PC-9 (cell line): ENCODE measurements around the gene TMEM183A. TPM values are rescaled to one million over a fixed set of nuclear protein-coding genes. Genes with fewer than 3 reads are reported as not detected.
A peak's percentile ranks its signal among the peaks of the same experiment; 100 is the strongest.

Source experiments
- BruUV-seq: library from RNA; stranded (reverse); fragments of 400-500 nt; replicated peaks from 2 replicates; lab custom pipeline; 2021; lab: Mats Ljungman, UMichigan
- CTCF ChIA-PET: fragments of 300-600 bp; sonication (Branson Sonifier 250); formaldehyde crosslinking; loops from one replicate; lab custom pipeline; 2022; ENCODE audit warnings: antibody characterized with exemption; lab: Charles Lee
- POLR2A ChIA-PET: fragments of 300-600 bp; sonication (Branson Sonifier 250); formaldehyde crosslinking; loops from one replicate; lab custom pipeline; 2022; ENCODE audit warnings: antibody characterized with exemption; ENCODE audit not compliant: unreplicated experiment; lab: Charles Lee
- DNase-seq, 2 experiments: peaks; one replicate each; pipeline versions ENCODE4 v3.0.0 to v3.0.0-alpha.2; 2015 to 2022; ENCODE audit warnings: mixed read lengths in 1 of 2
- H2AFZ ChIP-seq: fragments of 200-600 bp; sonication (generic); 2 replicates; pipeline ENCODE4 v1.8.1; 2017; ENCODE audit warnings: antibody characterized with exemption
- H3F3A ChIP-seq: fragments of 200-600 bp; sonication (generic); 2 replicates; pipeline ENCODE4 v1.8.1; 2017; ENCODE audit warnings: antibody characterized with exemption, mild to moderate bottlenecking, low read depth; ENCODE audit not compliant: insufficient read depth
- H3K27ac ChIP-seq: fragments of 200-600 bp; sonication (generic); 2 replicates; pipeline ENCODE4 v1.6.1; 2016; ENCODE audit warnings: mixed run types
- H3K27me3 ChIP-seq: fragments of 200-600 bp; sonication (generic); 2 replicates; pipeline ENCODE4 v1.6.1; 2016; ENCODE audit warnings: low read depth, mixed run types; ENCODE audit not compliant: insufficient read depth
- H3K36me3 ChIP-seq: fragments of 200-600 bp; sonication (generic); 2 replicates; pipeline ENCODE4 v1.6.1; 2016; ENCODE audit warnings: low read depth, mixed run types
- H3K4me1 ChIP-seq: fragments of 200-600 bp; sonication (generic); replicated peaks from 2 replicates; pipeline ENCODE4 v1.6.1; 2016; ENCODE audit warnings: mixed run types; ENCODE audit not compliant: insufficient read depth
- H3K4me2 ChIP-seq: fragments of 200-600 bp; sonication (generic); 2 replicates; pipeline ENCODE4 v1.6.1; 2017; ENCODE audit warnings: mixed run types
- H3K4me3 ChIP-seq: fragments of 200-600 bp; sonication (generic); 2 replicates; pipeline ENCODE4 v1.6.1; 2016; ENCODE audit warnings: mixed run types
- H3K79me2 ChIP-seq: fragments of 200-600 bp; sonication (generic); 2 replicates; pipeline ENCODE4 v1.6.1; 2017; ENCODE audit warnings: low read depth, mixed run types
- H3K9me2 ChIP-seq: fragments of 200-600 bp; sonication (generic); 2 replicates; pipeline ENCODE4 v1.8.1; 2017; ENCODE audit warnings: mild to moderate bottlenecking; ENCODE audit not compliant: insufficient read depth
- H3K9me3 ChIP-seq: fragments of 200-600 bp; sonication (generic); 2 replicates; pipeline ENCODE4 v1.8.1; 2016; ENCODE audit warnings: low read depth; ENCODE audit not compliant: insufficient read depth
- H4K20me1 ChIP-seq: fragments of 200-600 bp; sonication (generic); 2 replicates; pipeline ENCODE4 v1.8.1; 2017; ENCODE audit not compliant: insufficient read depth
- EZH2 ChIP-seq: fragments of 200-600 bp; sonication (generic); IDR thresholded peaks from 2 replicates; pipeline ENCODE4 v1.8.0; 2017; ENCODE audit warnings: antibody characterized with exemption, low read depth
- intact Hi-C: fragments of 100-400 bp; cut with micrococcal nuclease; formaldehyde crosslinking; loops from one replicate; pipeline ENCODE4 v1.10.0; 2022; ENCODE audit not compliant: unreplicated experiment
- total RNA-seq: library from RNA; stranded (reverse); gene quantifications from 2 replicates; pipeline ENCODE4 v1.2.3, GENCODE V29; 2021
- TF ChIP-seq, protein P1 (sequence below): fragments of 200-600 bp; sonication (generic); conservative IDR thresholded peaks from 2 replicates; pipeline ENCODE4 v1.6.1; 2017; ENCODE audit warnings: mixed run types, antibody characterized with exemption, mild to moderate bottlenecking, moderate library complexity

TMEM183A gene
- total RNA-seq, 1 experiment from 2014 or later, result 53.5 TPM

- BruUV-seq, result no TSS peak
- Histone ChIP-seq H3K9me3 (no peaks in the 10 kb centered on the region), H3K4me2 (peak within 1 kb of the TSS; percentile 93), H3K9me2 (no peaks in the 10 kb centered on the region), H3K79me2 (no peaks in the 10 kb centered on the region), H3F3A (peaks cover 37% of the 10 kb centered on the region), H3K27ac (no peak within 1 kb of the TSS), H3K4me3 (peak within 1 kb of the TSS; percentile 60), H3K36me3 (peaks cover 14% of the 10 kb centered on the region), H3K4me1 (peaks cover 5% of the 10 kb centered on the region), H4K20me1 (no peaks in the 10 kb centered on the region), H3K27me3 (no peaks in the 10 kb centered on the region), H2AFZ (peak within 1 kb of the TSS; percentile 89)
- peak; percentile 47 to 84 for DNase-seq
- POLR2A ChIA-PET, result interaction anchor here (0.7 kb wide), 1 partner anchor 228 kb away, joined by 3 read pairs; no protein-coding TSS in a partner anchor
- intact Hi-C loops, result no loop called here
- CTCF ChIA-PET, result interaction anchor here (0.6 kb wide), 1 partner anchor 276 kb away, joined by 14 read pairs; no protein-coding TSS in a partner anchor
- TF ChIP-seq EZH2, result no peak
- TF ChIP-seq, protein P1, sequence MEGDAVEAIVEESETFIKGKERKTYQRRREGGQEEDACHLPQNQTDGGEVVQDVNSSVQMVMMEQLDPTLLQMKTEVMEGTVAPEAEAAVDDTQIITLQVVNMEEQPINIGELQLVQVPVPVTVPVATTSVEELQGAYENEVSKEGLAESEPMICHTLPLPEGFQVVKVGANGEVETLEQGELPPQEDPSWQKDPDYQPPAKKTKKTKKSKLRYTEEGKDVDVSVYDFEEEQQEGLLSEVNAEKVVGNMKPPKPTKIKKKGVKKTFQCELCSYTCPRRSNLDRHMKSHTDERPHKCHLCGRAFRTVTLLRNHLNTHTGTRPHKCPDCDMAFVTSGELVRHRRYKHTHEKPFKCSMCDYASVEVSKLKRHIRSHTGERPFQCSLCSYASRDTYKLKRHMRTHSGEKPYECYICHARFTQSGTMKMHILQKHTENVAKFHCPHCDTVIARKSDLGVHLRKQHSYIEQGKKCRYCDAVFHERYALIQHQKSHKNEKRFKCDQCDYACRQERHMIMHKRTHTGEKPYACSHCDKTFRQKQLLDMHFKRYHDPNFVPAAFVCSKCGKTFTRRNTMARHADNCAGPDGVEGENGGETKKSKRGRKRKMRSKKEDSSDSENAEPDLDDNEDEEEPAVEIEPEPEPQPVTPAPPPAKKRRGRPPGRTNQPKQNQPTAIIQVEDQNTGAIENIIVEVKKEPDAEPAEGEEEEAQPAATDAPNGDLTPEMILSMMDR, result no peak
Observed at GRCh38 chr1:203026031-203026665, 19.0 kb downstream of the TMEM183A start, which contains the start of gene PPFIA4. PPFIA4 (plus strand) TSS chr1:203026491; CDS start chr1:203039009, 12,518 bp downstream.

DNA sequence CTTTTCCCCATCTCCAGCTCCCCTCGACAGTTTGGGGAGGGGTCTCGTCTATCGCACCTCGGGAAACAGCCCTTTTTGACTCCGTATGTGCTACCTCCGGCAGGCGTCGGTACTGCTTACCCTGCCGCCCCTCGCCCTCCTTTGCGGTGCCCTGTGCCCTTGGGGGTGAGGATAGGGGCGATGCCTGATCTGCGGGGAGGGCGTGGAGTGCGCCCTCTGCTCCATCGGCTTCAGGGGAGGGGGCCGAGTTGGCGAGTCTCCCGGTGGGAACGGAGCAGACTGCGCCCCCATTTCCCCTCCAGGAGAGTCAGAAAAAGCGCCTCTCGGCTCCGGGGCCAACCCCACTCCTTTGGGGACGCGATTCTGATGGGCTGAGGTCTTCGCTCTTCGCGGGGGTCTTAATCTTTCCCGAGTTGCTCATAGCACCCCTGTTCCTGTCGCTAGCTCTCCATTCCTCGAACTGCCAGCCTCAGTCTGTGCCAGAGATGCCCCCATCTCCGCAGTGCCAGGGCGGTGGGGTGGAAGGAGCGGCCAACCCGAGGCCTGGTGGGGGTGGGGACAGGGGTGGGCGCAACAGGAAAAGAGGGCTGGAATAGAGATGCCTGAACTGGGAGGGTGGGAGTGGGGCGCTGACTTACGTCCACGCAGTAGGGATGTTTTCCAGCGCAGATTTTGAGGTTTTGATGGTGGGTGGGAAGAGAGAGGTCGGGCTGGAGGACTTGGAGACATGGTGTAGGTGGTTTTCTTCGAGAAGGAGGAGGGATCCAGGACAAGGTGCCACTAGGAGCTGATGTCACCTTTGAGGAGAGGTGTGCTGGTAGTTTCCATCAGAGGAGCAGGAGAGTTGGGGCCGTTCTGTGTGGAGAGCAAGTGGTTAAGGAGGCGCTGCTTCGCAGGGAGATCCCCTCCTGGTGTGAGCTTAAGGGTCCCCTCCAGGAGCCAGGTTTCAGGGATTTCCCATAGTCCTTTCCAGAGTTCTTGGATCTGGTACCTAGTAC is 19.8 kb downstream of the TMEM183A start:
- peak overlapping the region; percentile 83 for H2AFZ ChIP-seq
- no peak for DNase-seq
- intact Hi-C loops, result no loop called here
- H3K27ac ChIP-seq, result no peak overlapping the region
- H3K27me3 ChIP-seq, result no peaks in the 10 kb centered on the region
- peaks cover 29% of the 10 kb centered on the region for H3F3A ChIP-seq
- ChIA-PET POLR2A (interaction anchor here (0.7 kb wide), 1 partner anchor 227 kb away, joined by 3 read pairs; no protein-coding TSS in a partner anchor), CTCF (no interaction called here)
- H3K9me2 ChIP-seq, result no peaks in the 10 kb centered on the region
- H3K4me1 ChIP-seq, result peaks cover 5% of the 10 kb centered on the region
- H3K9me3 ChIP-seq, result no peaks in the 10 kb centered on the region
- no peaks in the 10 kb centered on the region for H4K20me1 ChIP-seq
- peaks cover 6% of the 10 kb centered on the region for H3K36me3 ChIP-seq
- no peaks in the 10 kb centered on the region for H3K79me2 ChIP-seq
- TF ChIP-seq, protein P1, result no peak
- no peak for TF ChIP-seq EZH2
- peak overlapping the region; percentile 60 for H3K4me3 ChIP-seq
- H3K4me2 ChIP-seq, result peak overlapping the region; percentile 93
- no TSS peak for BruUV-seq
